Osteocyte (in vitro differentiated cells): ENCODE measurements around the gene CASD1. TPM values are rescaled to one million over a fixed set of nuclear protein-coding genes. Genes with fewer than 3 reads are reported as not detected.

ENCODE experiments used
- DNase-seq: peaks from one replicate; pipeline ENCODE4 v3.0.0; 2021; ENCODE audit warnings: mixed read lengths; ENCODE audit not compliant: unreplicated experiment; ENCODE audit errors: extremely low spot score
- H3K27ac Mint-ChIP-seq: one replicate; pipeline ENCODE4 v1.8.0; 2021; ENCODE audit warnings: mild to moderate bottlenecking, mixed read lengths; ENCODE audit not compliant: unreplicated experiment
- H3K27me3 Mint-ChIP-seq: one replicate; pipeline ENCODE4 v1.8.0; 2021; ENCODE audit warnings: mixed read lengths; ENCODE audit not compliant: unreplicated experiment
- H3K36me3 Mint-ChIP-seq: one replicate; pipeline ENCODE4 v1.8.0; 2021; ENCODE audit warnings: mixed read lengths; ENCODE audit not compliant: unreplicated experiment
- H3K4me1 Mint-ChIP-seq: one replicate; pipeline ENCODE4 v1.8.0; 2021; ENCODE audit warnings: mixed read lengths; ENCODE audit not compliant: unreplicated experiment
- H3K4me3 Mint-ChIP-seq: one replicate; pipeline ENCODE4 v1.8.0; 2021; ENCODE audit warnings: mild to moderate bottlenecking, moderate library complexity, mixed read lengths; ENCODE audit not compliant: unreplicated experiment
- H3K9me3 Mint-ChIP-seq: one replicate; pipeline ENCODE4 v1.8.0; 2021; ENCODE audit warnings: mixed read lengths; ENCODE audit not compliant: unreplicated experiment
- CTCF ChIP-seq: fragments of 200-600 bp; sonication (generic); IDR thresholded peaks from 2 replicates; pipeline ENCODE4 v1.5.0; 2021; ENCODE audit warnings: antibody characterized with exemption, mild to moderate bottlenecking, moderate library complexity
- total RNA-seq: library from RNA; stranded (reverse); gene quantifications from 2 replicates; pipeline ENCODE4 v1.2.1, GENCODE V29; 2021

CASD1 gene
- total RNA-seq, 1 donor from 2014 or later: 15.9 TPM

DNA sequence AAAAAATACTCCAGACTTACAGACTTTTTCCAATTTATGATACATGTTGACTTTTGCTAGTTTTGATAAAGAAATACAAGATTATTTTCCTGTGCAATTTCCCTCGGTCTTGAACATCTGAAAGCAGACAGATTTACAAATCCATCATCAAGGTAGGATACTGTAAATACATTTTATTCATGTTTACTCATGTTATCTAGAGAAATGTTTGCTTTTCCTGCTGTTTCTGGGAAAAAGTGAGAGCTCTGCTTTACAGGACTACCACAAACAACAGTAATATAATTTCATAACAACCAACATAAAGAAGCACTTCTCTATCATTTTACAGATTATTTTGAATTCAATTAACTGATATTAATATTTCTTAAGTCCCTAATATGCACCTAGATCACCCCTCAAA lies 31.7 kb upstream of the CASD1 start:
- no peak for DNase-seq
- H3K27me3 Mint-ChIP-seq: peaks cover 6% of the 10 kb centered on the region
- no peaks in the 10 kb centered on the region for H3K9me3 Mint-ChIP-seq
- H3K4me3 Mint-ChIP-seq: no peak overlapping the region
- TF ChIP-seq CTCF: no peak
- H3K36me3 Mint-ChIP-seq: no peaks in the 10 kb centered on the region
- no peaks in the 10 kb centered on the region for H3K4me1 Mint-ChIP-seq
- no peak overlapping the region for H3K27ac Mint-ChIP-seq

DNA sequence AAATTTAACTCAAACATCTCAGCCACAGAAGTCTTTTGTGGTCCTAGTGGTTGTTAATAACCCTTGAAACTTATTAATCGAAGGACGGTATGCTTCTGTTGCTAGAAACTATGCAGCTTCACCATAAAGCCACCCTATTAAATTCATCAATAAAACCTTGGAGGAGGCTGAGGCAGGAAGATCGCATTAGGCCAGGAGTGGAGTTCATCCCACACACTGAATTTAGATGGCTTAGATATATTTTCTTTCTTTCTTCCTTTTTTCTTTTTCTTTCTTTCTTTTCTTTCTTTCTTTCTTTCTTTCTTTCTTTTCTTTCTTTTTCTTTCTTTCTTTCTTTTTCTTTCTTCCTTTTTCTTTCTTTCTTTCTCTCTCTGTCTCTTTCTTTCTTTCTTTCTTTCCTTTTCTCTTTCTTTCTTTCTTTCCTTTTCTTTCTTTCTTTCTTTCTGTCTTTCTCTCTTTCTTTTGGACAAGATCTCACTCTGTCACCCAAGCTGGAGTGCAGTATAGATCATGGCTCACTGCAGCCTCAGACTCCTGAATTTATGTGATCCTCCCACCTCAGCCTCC lies 30.9 kb upstream of the CASD1 start:
- Mint-ChIP-seq H3K27me3 (peaks cover 6% of the 10 kb centered on the region), H3K27ac (no peak overlapping the region), H3K4me3 (no peak overlapping the region), H3K9me3 (no peaks in the 10 kb centered on the region), H3K4me1 (no peaks in the 10 kb centered on the region), H3K36me3 (no peaks in the 10 kb centered on the region)
- TF ChIP-seq CTCF: no peak
- no peak for DNase-seq

- no peak overlapping the region for H3K4me3 Mint-ChIP-seq
- no peak for TF ChIP-seq CTCF
- no peak for DNase-seq
- peaks cover 4% of the 10 kb centered on the region for H3K9me3 Mint-ChIP-seq
- peaks cover 7% of the 10 kb centered on the region for H3K27me3 Mint-ChIP-seq
- no peak overlapping the region for H3K27ac Mint-ChIP-seq
- H3K4me1 Mint-ChIP-seq: no peaks in the 10 kb centered on the region
- no peaks in the 10 kb centered on the region for H3K36me3 Mint-ChIP-seq
Measured at GRCh38 chr7:94481279-94481678, 28.3 kb upstream of the CASD1 start.

GRCh38 chr7:94482796-94483195 lies 26.8 kb upstream of the CASD1 start:
- H3K27ac Mint-ChIP-seq: no peak overlapping the region
- TF ChIP-seq CTCF: no peak
- no peaks in the 10 kb centered on the region for H3K36me3 Mint-ChIP-seq
- H3K4me3 Mint-ChIP-seq: no peak overlapping the region
- H3K9me3 Mint-ChIP-seq: peaks cover 5% of the 10 kb centered on the region
- H3K4me1 Mint-ChIP-seq: no peaks in the 10 kb centered on the region
- no peak for DNase-seq
- H3K27me3 Mint-ChIP-seq: peaks cover 6% of the 10 kb centered on the region

DNA sequence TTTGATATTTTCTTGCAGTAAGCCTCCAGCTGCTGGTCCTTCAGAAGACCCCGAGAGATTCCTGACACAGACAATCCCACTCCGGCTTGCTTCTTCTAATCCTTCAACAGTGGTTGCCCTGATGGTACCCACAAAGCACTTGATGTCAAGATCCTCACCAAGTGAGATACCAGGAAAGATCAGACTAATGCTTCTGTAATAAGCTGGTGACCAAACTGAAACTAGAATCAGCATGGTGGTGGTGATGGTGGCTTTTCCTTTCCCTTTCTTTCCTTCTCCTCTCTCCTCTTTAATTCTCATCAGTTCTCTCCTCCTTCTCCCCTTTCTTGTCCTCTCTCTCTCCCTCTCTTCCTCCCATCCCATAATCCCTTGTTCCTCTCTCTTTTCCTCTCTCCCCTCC lies 25.8 kb upstream of the CASD1 start:
- Mint-ChIP-seq H3K27ac (no peak overlapping the region), H3K36me3 (no peaks in the 10 kb centered on the region), H3K9me3 (peaks cover 8% of the 10 kb centered on the region), H3K27me3 (peaks cover 4% of the 10 kb centered on the region), H3K4me3 (no peak overlapping the region), H3K4me1 (no peaks in the 10 kb centered on the region)
- no peak for TF ChIP-seq CTCF
- DNase-seq: no peak
